ENCODE measurements around the gene FARSA.
"Not testable (repeated sequence)": the region's sequence is repeated elsewhere in the genome, so short reads cannot be mapped to it uniquely, and the experiment has no call there.

Gene FARSA

GRCh38 chr19:12933287-12934072 lies at the start of gene FARSA:
Gene FARSA (minus strand): TSS chr19:12933711. CDS start chr19:12933696, 15 bp downstream.
- peak; percentile 68 for FAIRE-seq

- FAIRE-seq, result no peak
Measured at GRCh38 chr19:12983091-12983490, 49.6 kb upstream of the FARSA start.

- FAIRE-seq, result no peak
Measured at GRCh38 chr19:12982648-12983047, 49.1 kb upstream of the FARSA start.

- FAIRE-seq, result no peak
Measured at GRCh38 chr19:12979974-12980373, 46.5 kb upstream of the FARSA start.

GRCh38 chr19:12976109-12976508 lies 42.6 kb upstream of the FARSA start:
- FAIRE-seq, result not testable (repeated sequence)

GRCh38 chr19:12975221-12975741 lies 41.8 kb upstream of the FARSA start:
- FAIRE-seq, result no peak

- FAIRE-seq, result no peak
Measured at GRCh38 chr19:12974301-12975220, 41.0 kb upstream of the FARSA start.

- FAIRE-seq, result no peak
Measured at GRCh38 chr19:12973236-12973635, 39.7 kb upstream of the FARSA start.

GRCh38 chr19:12970070-12970820 lies 36.7 kb upstream of the FARSA start:
- FAIRE-seq, result no peak

GRCh38 chr19:12969292-12969988 lies 35.9 kb upstream of the FARSA start, which contains the start of gene DAND5:
Gene DAND5 (plus strand): TSS chr19:12969576. CDS start chr19:12969661, 85 bp downstream.
- no peak for FAIRE-seq

GRCh38 chr19:12967907-12968306 lies 34.4 kb upstream of the FARSA start:
- FAIRE-seq, result no peak

GRCh38 chr19:12965812-12966135 lies 32.3 kb upstream of the FARSA start:
- FAIRE-seq, result no peak

- no peak for FAIRE-seq
Measured at GRCh38 chr19:12965017-12965811, 31.7 kb upstream of the FARSA start.

GRCh38 chr19:12959481-12959880 lies 26.0 kb upstream of the FARSA start:
- no peak for FAIRE-seq

- FAIRE-seq, result not testable (repeated sequence)
Measured at GRCh38 chr19:12957389-12957952, 24.0 kb upstream of the FARSA start.

- no peak for FAIRE-seq
Measured at GRCh38 chr19:12956446-12957388, 23.2 kb upstream of the FARSA start, which contains the start of gene GADD45GIP1. Gene GADD45GIP1 (minus strand): TSS chr19:12957223. CDS start chr19:12957212, 11 bp downstream.

- FAIRE-seq, result no peak
Measured at GRCh38 chr19:12955996-12956395, 22.5 kb upstream of the FARSA start.

GRCh38 chr19:12955575-12955974 lies 22.1 kb upstream of the FARSA start:
- not testable (repeated sequence) for FAIRE-seq

GRCh38 chr19:12954612-12954962 lies 21.1 kb upstream of the FARSA start:
- FAIRE-seq, result no peak
